DMS 273 (cell line): ENCODE measurements around the gene RPL41.

ENCODE experiments used
- DNase-seq: peaks from one replicate; lab custom pipeline; 2025; ENCODE audit not compliant: unreplicated experiment; lab: John Stamatoyannopoulos, UW

The RPL41 gene

GRCh38 chr12:56127485-56127887 is 11.1 kb downstream of the RPL41 start:
- no peak for DNase-seq

GRCh38 chr12:56127888-56128669 is 11.6 kb downstream of the RPL41 start, which contains the start of gene ESYT1:
Gene ESYT1, plus strand, starts transcription at chr12:56128267. Its CDS starts 53 bp downstream, at chr12:56128320.
- peak; percentile 99 for DNase-seq

GRCh38 chr12:56128670-56129205 is 12.3 kb downstream of the RPL41 start:
- peak; percentile 54 for DNase-seq

GRCh38 chr12:56129206-56129941 is 12.9 kb downstream of the RPL41 start:
- peak; percentile 55 for DNase-seq

- DNase-seq: no peak
Observed at GRCh38 chr12:56129942-56130495, 13.6 kb downstream of the RPL41 start.

GRCh38 chr12:56130876-56131275 is 14.4 kb downstream of the RPL41 start:
- no peak for DNase-seq

- no peak for DNase-seq
Observed at GRCh38 chr12:56134897-56135296, 18.5 kb downstream of the RPL41 start.

GRCh38 chr12:56137853-56138571 is 21.6 kb downstream of the RPL41 start:
- no peak for DNase-seq

GRCh38 chr12:56141946-56142784 is 25.7 kb downstream of the RPL41 start:
- DNase-seq: no peak

- DNase-seq: no peak
Observed at GRCh38 chr12:56143217-56143616, 26.8 kb downstream of the RPL41 start.

- no peak for DNase-seq
Observed at GRCh38 chr12:56143870-56144269, 27.4 kb downstream of the RPL41 start.

- no peak for DNase-seq
Observed at GRCh38 chr12:56145217-56145616, 28.8 kb downstream of the RPL41 start.

- DNase-seq: peak; percentile 13
Observed at GRCh38 chr12:56146492-56147460, 30.3 kb downstream of the RPL41 start.

GRCh38 chr12:56150563-56150962 is 34.1 kb downstream of the RPL41 start:
- peak; percentile 15 for DNase-seq

- peak; percentile 76 for DNase-seq
Observed at GRCh38 chr12:56151672-56152131, 35.3 kb downstream of the RPL41 start.

- peak; percentile 93 for DNase-seq
Observed at GRCh38 chr12:56152132-56152755, 35.8 kb downstream of the RPL41 start, which contains the start of gene MYL6B. Gene MYL6B, plus strand, starts transcription at chr12:56152587. Its CDS starts 1,332 bp downstream, at chr12:56153919.

GRCh38 chr12:56152756-56153677 is 36.6 kb downstream of the RPL41 start:
- no peak for DNase-seq
